ENCODE results near the gene C1orf226.

DNA sequence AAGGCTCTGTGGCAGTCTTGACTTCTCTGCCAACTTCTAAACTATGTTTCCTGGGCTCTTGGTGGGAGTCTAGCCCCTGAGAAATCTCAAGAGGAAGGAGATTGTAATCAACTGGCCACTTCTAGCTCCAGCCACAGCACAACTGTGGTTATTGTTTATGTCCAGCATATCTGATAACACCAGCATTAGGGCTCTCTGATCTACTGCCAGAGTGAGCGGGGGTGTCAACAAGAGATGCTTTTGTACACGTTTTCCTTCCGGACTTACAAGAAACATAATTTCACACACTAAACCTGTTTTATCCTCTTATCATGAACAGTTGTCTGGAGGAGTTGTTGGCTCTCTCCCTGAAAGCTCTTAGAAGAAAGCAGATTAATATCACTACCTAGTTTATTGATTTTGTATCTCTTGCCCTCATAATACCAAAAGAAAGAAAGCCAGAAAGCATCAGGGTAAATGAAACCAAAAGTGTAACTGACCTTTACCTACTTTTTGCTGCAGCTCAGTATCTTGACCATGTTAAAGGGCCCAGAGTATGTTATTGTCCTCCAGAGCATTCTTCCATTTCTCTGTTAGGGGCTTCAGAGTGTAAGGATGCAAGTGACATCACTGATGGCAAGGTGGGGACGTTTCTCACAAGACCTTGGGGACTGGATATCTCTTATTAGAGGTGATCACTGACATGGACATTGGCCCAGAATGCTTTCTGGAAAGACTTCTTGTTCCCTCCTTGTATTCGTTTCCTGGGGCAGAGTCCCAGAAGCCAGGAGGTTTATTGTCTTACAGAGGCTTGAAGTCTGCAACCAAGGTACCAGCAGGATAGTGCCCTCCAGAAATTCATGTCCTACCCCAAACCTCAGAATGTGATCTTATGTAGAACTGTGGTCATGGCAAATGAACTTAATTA lies 40.0 kb downstream of the C1orf226 start:
- TF ChIP-seq, protein P1, sequence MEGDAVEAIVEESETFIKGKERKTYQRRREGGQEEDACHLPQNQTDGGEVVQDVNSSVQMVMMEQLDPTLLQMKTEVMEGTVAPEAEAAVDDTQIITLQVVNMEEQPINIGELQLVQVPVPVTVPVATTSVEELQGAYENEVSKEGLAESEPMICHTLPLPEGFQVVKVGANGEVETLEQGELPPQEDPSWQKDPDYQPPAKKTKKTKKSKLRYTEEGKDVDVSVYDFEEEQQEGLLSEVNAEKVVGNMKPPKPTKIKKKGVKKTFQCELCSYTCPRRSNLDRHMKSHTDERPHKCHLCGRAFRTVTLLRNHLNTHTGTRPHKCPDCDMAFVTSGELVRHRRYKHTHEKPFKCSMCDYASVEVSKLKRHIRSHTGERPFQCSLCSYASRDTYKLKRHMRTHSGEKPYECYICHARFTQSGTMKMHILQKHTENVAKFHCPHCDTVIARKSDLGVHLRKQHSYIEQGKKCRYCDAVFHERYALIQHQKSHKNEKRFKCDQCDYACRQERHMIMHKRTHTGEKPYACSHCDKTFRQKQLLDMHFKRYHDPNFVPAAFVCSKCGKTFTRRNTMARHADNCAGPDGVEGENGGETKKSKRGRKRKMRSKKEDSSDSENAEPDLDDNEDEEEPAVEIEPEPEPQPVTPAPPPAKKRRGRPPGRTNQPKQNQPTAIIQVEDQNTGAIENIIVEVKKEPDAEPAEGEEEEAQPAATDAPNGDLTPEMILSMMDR (IDR thresholded peaks at IDR 0.05), result no peak
- no peak for TF ChIP-seq ZFX (IDR thresholded peaks at IDR 0.05; ENCODE audit: borderline replicate concordance)

All from 22Rv1 (cell line).